ENCODE data around the gene BNC2.

- TF ChIP-seq CTCF (IDR thresholded peaks at IDR 0.05; ENCODE audit: low read length) (no peak), EZH2 (optimal IDR thresholded peaks at IDR 0.05; ENCODE audit: low read depth, low read length) (no peak), EZH2phosphoT487 (IDR thresholded peaks at IDR 0.05; ENCODE audit: low read length) (no peak)
These were observed 195.3 kb downstream of the BNC2 start for GRCh38 chr9:16675131-16675530.

Data from MM.1S (cell line).